Fibroblast of skin of back (primary cell): ENCODE data around the gene TXNRD2.

Experiments
- DNase-seq: peaks from one replicate; pipeline ENCODE4 v3.0.0-alpha.2; 2013

TXNRD2 gene

DNA sequence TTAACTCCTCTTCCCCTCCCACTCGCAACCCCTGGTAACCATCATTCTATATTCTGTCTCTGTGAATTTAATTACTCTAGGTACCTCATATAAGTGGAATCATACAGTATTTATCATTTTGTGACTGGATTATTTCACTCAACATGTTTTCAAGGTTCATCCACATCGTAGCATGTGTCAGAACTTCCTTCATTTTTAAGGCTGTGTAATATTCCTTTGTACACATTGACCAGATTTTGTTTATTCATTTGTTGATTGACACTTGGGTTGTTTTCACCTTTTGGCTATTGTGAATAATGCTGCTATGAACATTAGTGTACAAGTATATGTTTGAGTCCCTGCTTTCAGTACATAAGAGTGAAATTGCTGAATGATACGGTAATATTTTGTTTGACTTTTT, 84.2 kb downstream of the TXNRD2 start:
- no peak for DNase-seq

DNA sequence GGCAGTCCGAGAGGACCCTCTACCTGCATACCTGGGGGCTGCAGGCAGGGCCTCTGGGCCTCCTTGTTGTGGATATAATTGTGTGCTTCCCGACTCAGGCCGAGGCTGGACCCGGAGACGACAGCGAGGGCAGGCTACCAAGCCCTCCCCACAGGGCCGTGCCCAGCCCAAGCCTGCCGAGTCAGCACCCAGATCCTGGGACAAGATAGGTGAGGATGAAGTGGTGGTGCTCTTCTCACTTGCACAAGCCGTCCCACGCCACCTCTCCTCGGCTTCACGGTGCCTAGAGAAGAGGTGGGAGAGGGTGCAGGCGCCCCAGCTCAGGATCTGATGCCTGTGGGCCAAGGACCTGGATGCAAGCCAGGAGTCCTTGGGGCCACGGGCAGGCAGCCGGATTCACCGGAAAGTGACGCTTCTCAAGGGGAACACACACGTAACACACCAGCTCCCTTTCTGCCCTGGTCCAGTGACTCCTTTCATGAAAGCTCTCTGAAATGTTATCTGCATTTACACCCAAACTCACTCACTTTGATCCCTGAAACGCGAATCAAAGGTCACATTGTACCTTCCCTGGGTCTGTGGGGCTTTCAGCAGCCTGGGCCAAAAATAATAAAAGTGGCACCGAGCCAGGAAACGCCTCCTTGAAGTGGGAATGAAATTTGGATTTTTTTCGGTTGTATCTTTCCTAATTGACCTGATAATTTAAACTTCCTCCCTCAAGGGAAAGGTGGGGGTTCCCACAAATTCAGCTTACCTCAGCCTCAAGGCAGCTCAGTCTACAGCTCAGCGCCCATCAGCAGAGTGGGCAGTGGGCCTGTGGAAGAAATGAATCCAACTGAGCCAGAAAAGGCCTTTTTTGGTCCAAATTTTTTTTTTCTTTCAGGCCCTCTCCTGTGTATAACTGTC, 85.9 kb downstream of the TXNRD2 start:
- DNase-seq: peak; percentile 43

DNA sequence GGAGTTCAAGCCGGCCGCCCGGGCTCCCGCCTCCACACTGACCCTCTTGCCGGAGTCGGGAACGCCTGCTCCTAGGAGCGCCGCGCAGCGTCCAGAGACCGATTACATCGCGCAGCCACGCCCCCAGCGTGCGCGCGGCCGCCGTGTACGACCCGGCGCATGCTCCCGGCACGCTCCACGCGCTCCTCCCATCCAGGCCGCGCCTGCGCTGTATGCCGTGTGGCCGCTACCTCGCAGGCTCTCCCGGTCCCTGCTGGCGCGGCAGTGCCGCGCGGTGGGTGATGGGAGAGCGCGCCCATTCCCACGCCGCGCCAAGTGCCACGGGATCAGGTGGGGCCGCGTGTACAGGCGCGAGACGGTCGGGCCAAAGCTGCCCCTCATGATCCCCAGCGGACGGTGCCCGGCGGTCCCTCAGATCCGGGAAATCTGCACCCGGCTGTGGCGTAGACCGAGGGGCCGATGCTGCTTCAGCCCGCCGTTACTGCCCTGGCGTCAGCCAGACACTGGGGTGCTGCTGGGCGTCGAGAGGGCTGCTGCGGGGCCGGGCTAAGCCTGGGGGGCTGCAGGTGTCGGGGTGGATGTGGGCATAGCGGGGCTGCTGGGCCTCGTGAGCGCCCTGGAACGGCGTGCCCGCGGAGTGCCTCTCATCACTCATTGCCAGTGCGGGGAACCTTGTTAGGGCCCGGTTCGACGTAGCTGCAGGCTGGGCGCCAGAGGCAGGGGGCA, 86.7 kb downstream of the TXNRD2 start, which contains the start of the genes GNB1L and RTL10:
GNB1L (minus strand) TSS at position 97 of the 726 bp plus-strand sequence. CDS start 33,519 bp downstream, outside the sequence.
RTL10 (minus strand) TSS at position 97 of the 726 bp plus-strand sequence. CDS start 2,613 bp downstream, outside the sequence.
- peak; percentile 95 for DNase-seq

DNA sequence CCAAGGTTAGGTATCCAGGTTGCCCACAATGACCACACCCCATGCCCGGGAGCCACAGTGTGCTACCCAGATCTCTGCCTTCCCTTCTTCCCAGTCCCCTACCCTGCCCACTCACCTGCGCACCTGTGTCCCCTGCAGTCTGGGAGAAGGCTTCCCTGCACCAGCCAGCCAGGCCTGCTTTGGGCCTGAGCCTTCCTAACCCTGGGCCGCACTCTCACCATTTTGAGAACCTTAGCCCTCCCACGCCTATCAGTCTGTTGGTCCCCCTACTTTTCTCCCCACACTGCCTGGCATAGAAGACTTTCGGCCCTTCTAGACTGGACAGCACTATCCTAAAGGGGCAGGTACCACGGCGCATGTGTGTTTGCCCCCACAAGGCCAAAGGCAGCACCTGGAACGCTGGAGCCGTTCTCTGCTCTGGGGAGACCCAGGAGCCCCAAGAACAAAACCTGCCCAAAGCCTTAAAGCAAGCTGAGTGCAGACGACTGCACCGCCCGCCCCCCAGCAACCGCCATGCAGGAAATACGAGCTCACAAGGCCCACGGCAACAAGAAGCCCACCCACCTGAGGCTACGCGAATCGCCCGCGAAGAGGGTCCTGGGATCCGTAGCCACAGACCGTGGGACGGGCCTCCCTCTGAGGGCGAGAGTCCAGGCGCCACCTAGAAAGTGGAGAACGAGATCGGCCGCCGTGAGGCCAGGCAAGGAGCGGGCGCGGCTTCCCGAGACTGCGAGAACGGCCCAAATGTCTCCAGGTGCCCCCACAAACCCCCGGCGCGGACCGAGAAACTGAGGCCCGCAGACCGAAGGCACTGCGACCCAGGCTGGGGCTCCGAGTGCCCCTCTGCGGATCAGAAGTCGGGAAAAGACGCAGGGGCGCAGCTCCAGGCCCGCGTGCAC, 87.5 kb downstream of the TXNRD2 start:
- peak; percentile 13 for DNase-seq

DNA sequence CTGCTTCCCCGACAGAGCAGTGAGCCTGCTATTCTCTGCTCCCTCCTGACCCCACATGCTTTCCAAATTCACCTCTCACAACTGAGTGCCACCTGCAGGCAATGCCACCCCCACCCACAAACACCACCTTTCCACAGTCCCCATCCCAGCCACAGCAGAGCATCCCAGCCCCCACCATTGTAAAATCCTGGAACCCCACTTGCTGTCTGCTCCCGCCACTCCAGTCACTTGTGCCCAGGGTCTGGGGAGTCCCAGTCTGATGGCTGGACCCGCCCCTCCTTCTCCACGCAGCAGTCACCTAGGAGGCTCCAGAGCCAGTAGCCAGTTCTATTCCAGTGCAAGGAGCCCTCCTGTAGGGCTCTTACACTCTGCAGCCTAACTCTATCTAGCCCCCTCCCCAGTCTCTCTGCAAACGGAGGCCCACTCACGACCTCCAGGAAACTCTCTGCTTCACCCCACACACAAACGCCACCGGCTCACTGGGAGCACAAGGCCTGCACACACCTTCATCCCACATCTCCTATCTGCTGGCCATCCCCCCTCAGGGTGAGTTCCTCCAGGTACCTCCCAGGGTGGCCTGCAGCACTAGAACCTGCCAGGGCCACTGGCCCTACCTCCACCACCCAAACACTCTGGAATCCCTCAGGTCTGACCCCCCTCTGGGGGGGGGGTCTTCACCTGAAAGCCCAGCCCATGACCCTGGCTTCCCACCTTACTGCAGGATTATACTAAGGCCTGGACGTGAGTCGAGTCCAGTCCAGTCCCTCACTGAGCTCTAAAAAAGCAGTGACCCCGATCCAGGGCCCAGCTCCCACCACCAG, 88.3 kb downstream of the TXNRD2 start:
- no peak for DNase-seq

DNA sequence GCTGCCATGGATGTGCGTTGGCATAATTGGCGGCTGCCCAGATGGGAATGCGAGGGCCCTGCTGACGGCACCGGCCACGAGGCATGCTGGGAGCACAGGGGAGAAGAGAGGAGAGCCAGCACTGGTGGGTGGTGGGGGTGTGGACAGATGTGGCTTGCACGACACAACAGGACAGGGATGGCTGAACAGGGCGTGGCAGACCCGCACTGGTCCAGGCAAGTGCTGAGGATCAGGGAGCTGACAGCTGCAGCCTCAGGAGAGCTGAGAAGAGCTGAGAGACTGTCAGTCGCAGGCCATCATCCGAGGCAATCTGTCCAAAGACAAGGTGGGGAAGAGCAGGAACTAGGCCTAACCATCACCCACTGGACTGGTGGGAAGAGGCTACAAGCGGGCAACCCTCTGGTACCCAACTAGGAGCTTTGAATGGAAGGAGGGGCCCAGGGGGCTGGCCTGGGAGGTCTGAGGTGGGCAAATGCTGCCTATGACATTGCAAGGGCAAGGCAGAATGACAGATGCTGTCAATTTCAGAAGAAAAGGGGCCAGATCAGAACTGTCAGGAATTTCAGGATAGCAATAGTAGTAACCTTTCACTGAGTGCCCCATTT, 89.3 kb downstream of the TXNRD2 start:
- no peak for DNase-seq

DNA sequence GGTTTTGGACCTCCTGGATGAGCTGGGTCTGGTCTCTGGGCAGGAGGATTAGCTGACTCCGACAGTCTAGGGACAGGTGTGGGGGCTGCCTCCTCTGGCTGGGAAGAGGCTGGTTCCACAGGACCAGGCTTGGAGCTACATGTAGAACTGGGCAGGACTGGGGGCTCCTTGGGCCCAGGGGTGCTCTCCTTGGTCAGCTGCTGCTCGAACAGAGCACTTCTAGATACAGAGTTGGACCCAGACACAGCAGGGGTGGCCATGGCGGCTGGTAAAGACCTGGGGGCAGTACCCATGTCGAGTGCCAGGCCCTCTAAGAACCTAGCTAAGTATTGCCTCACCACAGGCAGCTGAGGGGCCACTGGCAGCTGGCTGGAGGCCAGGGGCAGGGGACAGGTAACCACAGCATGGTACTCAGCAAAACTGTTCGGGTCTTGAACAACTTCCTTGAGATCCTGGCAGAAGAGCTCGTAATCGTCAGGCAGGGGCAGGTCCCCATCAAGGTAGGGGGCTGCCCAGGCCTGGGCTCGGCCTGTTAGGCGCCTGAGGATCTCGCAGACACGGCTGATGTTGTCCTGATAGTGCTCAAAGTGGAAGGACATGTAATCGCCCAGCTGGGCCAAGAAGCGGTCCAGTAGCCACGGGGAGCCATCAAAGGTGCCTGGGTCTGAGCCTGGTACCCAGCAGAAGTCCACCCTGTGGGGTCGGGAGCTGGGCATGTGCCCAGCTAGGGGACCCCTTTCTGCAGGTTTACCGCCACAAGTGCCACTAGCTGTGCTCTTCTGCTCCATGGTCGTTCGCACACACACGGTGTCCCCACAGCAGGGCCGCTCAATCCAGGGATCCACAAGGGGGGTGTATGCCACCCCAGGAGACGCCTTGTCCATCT, 90.1 kb downstream of the TXNRD2 start:
- no peak for DNase-seq

DNA sequence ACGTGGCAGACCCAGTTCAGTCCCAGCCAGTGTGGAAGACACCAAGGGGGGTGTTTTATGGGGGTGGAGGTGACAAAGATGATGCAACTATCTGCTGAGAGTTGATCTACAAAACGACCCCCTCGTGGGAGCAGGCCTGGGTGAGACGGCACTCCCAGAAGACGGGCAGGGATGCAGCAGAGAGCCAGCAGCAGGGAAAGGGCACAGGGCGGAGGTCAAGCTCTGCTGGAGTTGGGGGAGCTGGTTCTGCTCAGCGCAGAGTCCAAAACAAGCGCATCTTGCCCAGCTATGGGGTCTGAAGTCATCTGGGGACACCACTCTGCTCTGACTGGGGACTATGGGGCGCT, 90.9 kb downstream of the TXNRD2 start:
- no peak for DNase-seq

DNA sequence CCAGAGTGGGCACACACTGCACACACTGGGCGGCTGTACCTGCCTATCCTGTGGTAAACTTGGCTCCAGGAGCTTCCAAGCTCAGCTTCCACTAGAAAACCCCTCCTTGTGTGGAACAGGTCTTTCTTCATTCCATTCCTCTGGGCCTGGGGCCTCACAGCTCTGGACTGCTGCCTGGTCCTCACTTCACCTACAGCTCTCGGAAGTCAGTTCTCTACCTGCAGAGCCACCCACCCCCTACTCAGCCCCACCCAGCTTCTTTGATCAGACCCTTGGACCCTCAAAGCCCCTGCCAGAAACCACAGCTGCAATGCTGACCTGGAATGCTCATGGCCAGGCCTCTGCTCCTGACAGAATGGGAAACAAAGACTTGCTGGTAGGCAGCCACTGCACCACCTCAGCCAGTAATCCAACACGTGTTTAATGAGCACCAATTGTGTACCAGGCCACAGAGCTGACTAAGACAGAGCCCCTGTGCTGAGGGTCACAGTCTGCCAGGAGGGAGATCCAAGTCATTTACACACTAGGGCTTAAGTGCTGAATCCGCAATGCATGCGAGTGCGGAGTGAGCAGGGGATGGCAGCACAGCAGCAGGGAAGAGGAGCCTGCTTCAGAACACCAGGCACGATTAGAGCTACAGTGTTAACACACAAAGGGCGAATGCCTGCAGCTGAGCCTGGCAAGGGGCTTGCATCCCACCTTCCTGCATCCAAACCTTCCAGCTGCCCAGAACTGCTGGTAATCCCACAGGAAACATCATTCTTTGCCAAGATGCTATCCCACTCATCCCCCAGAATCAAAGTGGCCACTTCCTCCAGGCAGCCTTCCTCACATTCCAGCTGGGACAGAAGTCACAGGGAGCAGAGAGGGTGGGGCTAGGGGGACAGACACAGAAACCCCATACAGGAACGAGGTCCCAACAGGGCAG, 91.5 kb downstream of the TXNRD2 start:
- DNase-seq: no peak

DNA sequence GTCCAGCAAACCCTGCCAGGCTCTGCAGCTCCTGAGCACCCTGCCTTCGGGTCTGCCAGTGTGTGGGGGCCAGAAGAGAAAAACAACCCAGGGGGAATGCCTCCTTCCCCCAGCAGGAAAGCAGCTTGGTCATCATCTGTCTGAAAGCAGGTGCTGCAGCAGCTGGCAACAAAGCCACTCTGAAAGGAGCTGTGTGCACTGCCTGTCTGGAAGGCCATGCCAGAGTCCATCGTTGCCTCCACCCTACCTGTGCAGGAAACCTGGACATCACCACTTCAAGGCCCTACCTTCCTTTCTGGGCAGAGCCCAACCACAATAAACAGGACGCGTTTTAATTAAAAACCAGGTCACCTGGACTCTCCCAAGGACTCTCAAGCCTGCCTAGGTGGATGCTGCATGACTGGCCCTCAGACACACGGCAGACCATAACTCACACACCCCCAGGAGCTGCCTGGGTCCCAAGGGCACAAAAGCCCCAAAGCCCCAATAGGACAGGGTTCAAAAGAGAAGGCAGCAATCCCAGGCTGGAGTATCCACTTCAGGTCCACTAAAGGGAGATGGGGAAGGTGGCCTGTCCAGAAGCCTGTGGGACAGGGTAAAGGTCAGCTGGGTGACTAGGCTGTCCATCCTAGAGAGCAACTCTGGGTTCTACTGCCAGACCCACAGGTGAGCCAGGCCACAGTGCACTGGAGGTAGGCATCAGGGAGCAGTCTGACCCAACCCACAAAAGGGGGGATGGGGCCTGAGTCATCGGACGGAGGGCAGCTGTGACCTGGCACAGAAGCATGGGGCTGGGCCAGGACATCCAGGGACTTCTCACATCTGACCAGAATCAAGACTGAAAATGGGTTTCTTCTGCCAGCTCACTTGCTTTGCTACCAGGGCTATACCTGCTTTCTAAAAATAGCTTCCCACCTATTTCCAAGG, 93.1 kb downstream of the TXNRD2 start:
- DNase-seq: peak; percentile 9

DNA sequence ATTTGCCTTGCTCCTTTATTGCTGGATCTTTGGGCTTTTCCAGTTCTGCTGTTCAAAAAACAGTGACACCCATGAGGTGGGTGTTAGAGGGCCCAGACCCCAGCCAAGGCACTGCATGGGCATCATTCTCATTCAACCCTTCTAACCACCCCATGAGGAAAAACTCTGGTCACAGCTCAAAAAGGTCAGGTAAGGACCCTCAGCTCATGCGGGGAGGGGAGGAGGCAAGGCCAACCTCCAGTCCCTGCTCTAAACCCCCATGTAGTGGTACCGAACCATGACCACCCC, 94.3 kb downstream of the TXNRD2 start:
- no peak for DNase-seq

DNA sequence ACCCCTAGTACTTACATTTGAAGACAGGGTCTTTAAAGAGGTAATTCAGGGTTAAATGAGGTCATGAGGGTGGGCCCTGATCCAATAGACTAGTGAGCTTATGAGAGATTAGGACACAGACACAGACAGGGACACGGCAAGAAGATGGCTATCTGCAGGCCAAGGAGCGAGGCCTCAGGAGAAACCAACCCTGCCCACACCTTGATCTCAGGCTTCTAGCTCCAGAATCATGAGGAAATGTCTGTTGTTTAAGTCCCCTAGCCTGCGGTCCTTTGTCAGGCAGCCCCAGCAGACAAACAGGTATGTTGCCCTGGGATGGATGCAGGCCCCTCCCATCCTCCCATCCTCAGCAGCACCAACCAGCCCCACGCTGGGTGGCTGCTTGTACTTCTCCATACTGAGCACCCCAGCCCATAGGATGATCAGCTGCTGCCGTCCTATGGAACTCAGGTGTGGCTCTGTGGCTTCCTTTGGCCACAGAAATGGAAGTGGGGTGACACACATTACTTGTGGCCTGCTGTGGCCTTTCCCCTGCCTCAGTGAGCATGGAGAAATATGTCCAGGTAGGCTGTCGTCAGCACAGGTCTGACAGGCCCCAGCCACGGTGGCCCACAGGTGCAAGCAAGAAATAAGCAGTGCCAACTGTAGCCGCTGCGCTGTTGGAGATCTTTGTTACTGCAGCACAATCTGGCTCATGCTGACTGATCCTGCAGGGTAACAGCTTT, 94.8 kb downstream of the TXNRD2 start:
- no peak for DNase-seq

DNA sequence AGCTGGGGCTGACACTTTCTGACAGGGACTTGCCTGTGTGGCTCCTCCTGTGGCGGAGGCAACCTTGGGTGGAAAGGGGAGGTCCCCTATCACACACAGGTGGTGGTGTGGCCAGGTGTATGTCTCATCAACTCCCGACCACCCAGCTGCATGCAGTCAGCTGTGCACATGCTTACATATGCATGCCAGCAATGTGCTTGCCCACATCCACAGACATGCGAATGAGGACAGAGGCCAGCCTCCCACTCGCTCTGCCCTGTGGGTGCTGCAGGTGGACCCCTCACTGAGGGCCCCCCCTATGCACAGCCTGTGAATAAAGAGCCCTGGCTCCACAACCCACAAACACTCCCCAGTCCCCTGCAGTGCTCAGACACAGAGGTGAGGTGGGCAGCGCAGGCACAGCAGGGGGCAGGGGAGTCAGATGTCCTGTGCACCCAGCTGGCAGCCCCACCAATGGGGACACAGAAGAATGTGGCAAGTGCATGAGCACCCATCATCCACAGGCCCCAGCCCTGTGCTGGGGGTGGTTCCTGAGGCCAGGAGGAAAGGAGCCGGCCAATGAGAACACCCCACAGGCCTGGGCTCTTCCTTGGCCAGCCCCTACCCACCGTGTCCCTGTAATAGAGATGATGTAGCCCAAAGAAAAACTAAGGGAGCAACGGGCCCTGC, 96.4 kb downstream of the TXNRD2 start:
- DNase-seq: no peak

DNA sequence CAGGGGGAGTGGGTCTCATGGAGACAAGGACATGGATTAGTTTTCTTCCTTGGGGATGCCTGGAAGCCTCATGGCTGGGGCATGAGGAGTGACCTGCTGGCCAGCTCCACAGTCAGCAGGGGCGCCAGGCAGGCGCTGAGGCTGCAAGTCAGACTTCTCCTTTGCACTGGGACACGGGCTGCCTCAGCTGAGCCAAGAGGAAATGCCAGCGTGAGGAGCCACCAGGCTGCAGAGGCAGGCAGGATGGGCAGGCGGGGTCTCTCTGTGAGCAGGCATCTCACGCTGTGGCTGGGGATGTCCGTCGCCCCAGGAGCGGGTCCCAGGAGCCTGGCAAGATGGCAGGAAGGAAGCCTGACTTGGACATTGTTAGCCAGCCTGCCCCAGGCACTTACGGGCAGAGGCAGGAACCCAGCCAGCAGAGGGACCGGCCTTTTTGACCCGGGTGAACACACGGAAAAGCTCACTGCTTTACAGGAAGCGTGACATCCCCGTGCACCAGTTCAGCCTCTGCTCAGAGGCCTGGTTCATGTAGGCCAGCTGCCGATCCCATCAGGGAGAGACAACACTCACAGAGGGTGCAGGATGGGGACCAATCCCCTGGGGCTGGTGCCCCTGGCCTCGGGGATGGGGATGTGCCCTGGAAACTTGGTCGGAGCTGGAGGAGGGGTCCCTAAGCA, 97.1 kb downstream of the TXNRD2 start:
- peak; percentile 76 for DNase-seq

DNA sequence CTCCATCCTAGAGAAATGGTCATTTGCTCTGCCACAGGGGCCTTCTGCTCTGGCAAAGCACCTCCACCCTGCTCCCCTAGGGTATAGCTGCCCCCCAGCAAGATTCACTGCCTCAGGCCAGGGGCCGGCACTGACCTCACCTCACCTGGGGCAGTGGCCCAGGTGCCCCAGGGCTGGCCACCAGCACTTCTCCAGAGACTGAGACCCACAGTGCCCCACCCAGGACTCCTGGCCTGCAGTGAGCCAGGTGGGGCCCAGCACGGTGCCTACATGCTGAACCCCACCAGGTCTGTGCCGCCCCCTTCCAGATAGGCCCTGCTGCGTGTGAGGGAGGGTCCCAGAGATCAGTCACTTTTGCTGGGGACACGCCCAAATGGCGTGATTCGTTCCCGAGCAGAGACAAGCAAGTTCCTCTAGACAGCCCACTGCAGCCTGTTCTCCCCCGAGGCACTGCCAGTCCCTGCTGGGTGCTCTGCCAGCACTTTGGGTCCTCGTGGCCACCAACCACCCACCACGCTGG, 97.7 kb downstream of the TXNRD2 start:
- no peak for DNase-seq
